H1 (cell line): Measurements from ENCODE around the gene RAB3A. TPM values are rescaled to one million over a fixed set of nuclear protein-coding genes. Genes with fewer than 3 reads are reported as not detected.

Experiments
- CTCF ChIA-PET: fragments of 300-600 bp; sonication (Branson Sonifier 250); formaldehyde crosslinking; loops from one replicate; lab custom pipeline; 2021; ENCODE audit not compliant: partially characterized antibody; lab: Charles Lee
- POLR2A ChIA-PET: fragments of 300-600 bp; sonication (Branson Sonifier 250); formaldehyde crosslinking; loops from one replicate; lab custom pipeline; 2021; ENCODE audit warnings: inconsistent platforms; ENCODE audit not compliant: partially characterized antibody; lab: Charles Lee
- DNase-seq, 2 experiments: peaks; one replicate each; pipeline versions ENCODE4 v3.0.0 to v3.0.0-alpha.2; 2010 to 2022; ENCODE audit warnings: low spot score in 2 of 2, low read depth in 1 of 2, mixed read lengths in 1 of 2
- FAIRE-seq: peaks from 2 replicates; lab custom pipeline; 2011; peaks lifted over from hg19 to GRCh38; lab: Jason Lieb, UNC
- H2AFZ ChIP-seq: 2 replicates; pipeline ENCODE4 v1.8.1; 2012; ENCODE audit warnings: low read length, inconsistent platforms
- H2AK5ac ChIP-seq: 2 replicates; pipeline ENCODE4 v1.6.1; 2013; ENCODE audit warnings: low read depth, low read length
- H2BK120ac ChIP-seq: replicated peaks from 2 replicates; pipeline ENCODE3; 2013; ENCODE audit warnings: low read depth, low read length, inconsistent platforms
- H2BK12ac ChIP-seq: 2 replicates; pipeline ENCODE4 v1.6.1; 2013; ENCODE audit warnings: low read depth, low read length
- H2BK15ac ChIP-seq: 2 replicates; pipeline ENCODE4 v1.6.1; 2013; ENCODE audit warnings: low read length
- H2BK20ac ChIP-seq: 2 replicates; pipeline ENCODE4 v1.6.1; 2013; ENCODE audit warnings: low read length
- H2BK5ac ChIP-seq: 2 replicates; pipeline ENCODE4 v1.6.1; 2013; ENCODE audit warnings: low read depth, low read length
- H3K14ac ChIP-seq: 2 replicates; pipeline ENCODE4 v1.6.1; 2013; ENCODE audit warnings: inconsistent platforms; ENCODE audit not compliant: insufficient read length
- H3K18ac ChIP-seq: 2 replicates; pipeline ENCODE4 v1.6.1; 2013; ENCODE audit warnings: low read length; ENCODE audit errors: extremely low read depth
- H3K23ac ChIP-seq: 2 replicates; pipeline ENCODE4 v1.6.1; 2013; ENCODE audit warnings: inconsistent platforms; ENCODE audit not compliant: insufficient read length
- H3K23me2 ChIP-seq: 2 replicates; pipeline ENCODE4 v1.6.1; 2013; ENCODE audit warnings: low read depth, low read length
- H3K27ac ChIP-seq: 2 replicates; pipeline ENCODE4 v1.6.1; 2011; ENCODE audit warnings: low read depth, low read length, inconsistent platforms
- H3K27me3 ChIP-seq, 4 experiments: replicated peaks in 1 of 4; 1 replicate in 1 of 4; 2 replicates in 3 of 4; pipeline versions ENCODE4 v1.6.1 to v1.8.1; 2011 to 2013; ENCODE audit warnings: low read length in 3 of 4, mild to moderate bottlenecking in 3 of 4, inconsistent platforms in 2 of 4, mixed read lengths in 2 of 4, moderate library complexity in 1 of 4; ENCODE audit not compliant: control insufficient read depth in 3 of 4, insufficient read depth in 3 of 4; ENCODE audit errors: extremely low read depth in 1 of 4
- H3K36me3 ChIP-seq, 4 experiments: 2 replicates each; pipeline versions ENCODE4 v1.6.1 to v1.8.1; 2011 to 2013; ENCODE audit warnings: mild to moderate bottlenecking in 4 of 4, low read length in 3 of 4, moderate library complexity in 2 of 4, control low read depth in 1 of 4, inconsistent platforms in 1 of 4; ENCODE audit not compliant: insufficient read depth in 4 of 4, control insufficient read depth in 2 of 4
- H3K4ac ChIP-seq: replicated peaks from 2 replicates; pipeline ENCODE3; 2013; ENCODE audit warnings: low read length, low read depth, mixed read lengths, inconsistent platforms; ENCODE audit not compliant: insufficient read length
- H3K4me1 ChIP-seq, 4 experiments: replicated peaks in 1 of 4; 1 replicate in 1 of 4; 2 replicates in 3 of 4; pipeline versions ENCODE4 v1.6.1 to v1.8.1; 2011 to 2013; ENCODE audit warnings: low read length in 3 of 4, inconsistent platforms in 2 of 4, mixed read lengths in 1 of 4; ENCODE audit not compliant: insufficient read depth in 4 of 4, control insufficient read depth in 3 of 4
- H3K4me2 ChIP-seq, 2 experiments: 2 replicates each; pipeline versions ENCODE4 v1.6.1 to v1.8.1; 2011 to 2013; ENCODE audit warnings: low read depth in 2 of 2, low read length in 2 of 2, control low read depth in 1 of 2, inconsistent platforms in 1 of 2, mild to moderate bottlenecking in 1 of 2; ENCODE audit not compliant: insufficient read depth in 1 of 2
- H3K4me3 ChIP-seq, 4 experiments: fragments of 200-600, 300-600 bp in 1 of 4; sonication (generic), shearing (Covaris generic), sonication (Bioruptor Twin) in 1 of 4; 2 replicates each; pipeline versions ENCODE4 v1.5.1 to v1.8.1; 2011 to 2016; ENCODE audit warnings: low read length in 4 of 4, low read depth in 3 of 4, control low read depth in 2 of 4, inconsistent platforms in 2 of 4, mild to moderate bottlenecking in 2 of 4, mixed read lengths in 1 of 4, moderate library complexity in 1 of 4; ENCODE audit not compliant: insufficient read depth in 2 of 4; ENCODE audit errors: extremely low read depth in 1 of 4
- H3K56ac ChIP-seq: replicated peaks from 2 replicates; pipeline ENCODE3; 2013; ENCODE audit warnings: low read depth, mild to moderate bottlenecking, mixed read lengths, low read length, inconsistent platforms; ENCODE audit not compliant: insufficient read length
- H3K79me1 ChIP-seq: 2 replicates; pipeline ENCODE4 v1.6.1; 2013; ENCODE audit warnings: low read depth, low read length, control low read depth
- H3K79me2 ChIP-seq, 2 experiments: 2 replicates each; pipeline versions ENCODE4 v1.6.1 to v1.8.1; 2012 to 2013; ENCODE audit warnings: low read length in 2 of 2, mild to moderate bottlenecking in 2 of 2, inconsistent platforms in 1 of 2; ENCODE audit not compliant: insufficient read depth in 2 of 2, control insufficient read depth in 1 of 2
- H3K9ac ChIP-seq, 4 experiments: replicated peaks in 1 of 4; 1 replicate in 1 of 4; 2 replicates in 3 of 4; pipeline versions ENCODE4 v1.6.1 to v1.8.1; 2011 to 2013; ENCODE audit warnings: low read depth in 3 of 4, low read length in 3 of 4, control low read depth in 2 of 4, mild to moderate bottlenecking in 2 of 4, moderate library complexity in 2 of 4, inconsistent platforms in 1 of 4; ENCODE audit errors: extremely low read depth in 1 of 4
- H3K9me3 ChIP-seq, 2 experiments: 2 replicates each; pipeline versions ENCODE4 v1.6.1 to v1.8.1; 2012 to 2013; ENCODE audit warnings: mild to moderate bottlenecking in 2 of 2, moderate library complexity in 2 of 2, control low read depth in 1 of 2, inconsistent platforms in 1 of 2, low read depth in 1 of 2, low read length in 1 of 2, mixed read lengths in 1 of 2; ENCODE audit not compliant: insufficient read depth in 2 of 2
- H4K20me1 ChIP-seq, 2 experiments: replicated peaks in 1 of 2; 2 replicates each; pipeline versions ENCODE3 to v1.8.1; 2011 to 2013; ENCODE audit warnings: inconsistent platforms in 2 of 2, low read length in 2 of 2, mild to moderate bottlenecking in 1 of 2; ENCODE audit not compliant: insufficient read depth in 2 of 2, control insufficient read depth in 1 of 2
- H4K5ac ChIP-seq: 2 replicates; pipeline ENCODE4 v1.6.1; 2013; ENCODE audit warnings: low read length, low read depth, mixed read lengths, inconsistent platforms; ENCODE audit not compliant: insufficient read length
- H4K8ac ChIP-seq: 2 replicates; pipeline ENCODE4 v1.8.0; 2013; ENCODE audit warnings: mild to moderate bottlenecking, moderate library complexity, low read length, inconsistent platforms; ENCODE audit not compliant: insufficient read depth; ENCODE audit errors: extremely low read depth
- H4K91ac ChIP-seq: replicated peaks from 2 replicates; pipeline ENCODE3; 2013; ENCODE audit warnings: low read length, mixed read lengths, inconsistent platforms; ENCODE audit not compliant: insufficient read length
- EP300 ChIP-seq, 2 experiments: IDR thresholded peaks; 1 replicate in 1 of 2; 2 replicates in 1 of 2; pipeline ENCODE4 v1.6.1; 2011 to 2012; ENCODE audit warnings: low read depth in 2 of 2, low read length in 2 of 2, mild to moderate bottlenecking in 2 of 2, borderline replicate concordance in 1 of 2, inconsistent platforms in 1 of 2, moderate library complexity in 1 of 2
- GTF2F1 ChIP-seq: IDR thresholded peaks from 2 replicates; pipeline ENCODE4 v1.6.1; 2012; ENCODE audit warnings: low read depth, low read length, improper control_type of control experiment, borderline replicate concordance
- JUND ChIP-seq: IDR thresholded peaks from 2 replicates; pipeline ENCODE4 v1.6.1; 2011; ENCODE audit warnings: mild to moderate bottlenecking, improper control_type of control experiment, low read length
- NANOG ChIP-seq: IDR thresholded peaks from 2 replicates; pipeline ENCODE4 v1.6.1; 2011; ENCODE audit warnings: low read length, low read depth, mild to moderate bottlenecking, inconsistent platforms; ENCODE audit not compliant: insufficient read depth, poor library complexity, severe bottlenecking
- POU5F1 ChIP-seq: IDR thresholded peaks from 2 replicates; pipeline ENCODE4 v1.6.1; 2011; ENCODE audit warnings: low read depth, mild to moderate bottlenecking, low read length, moderate library complexity
- RBBP5 ChIP-seq: IDR thresholded peaks from 2 replicates; pipeline ENCODE4 v1.7.1; 2012; ENCODE audit warnings: low read depth, mild to moderate bottlenecking, inconsistent platforms, low read length, moderate library complexity, borderline replicate concordance
- SP2 ChIP-seq: IDR thresholded peaks from 2 replicates; pipeline ENCODE4 v1.6.1; 2012; ENCODE audit warnings: mild to moderate bottlenecking, low read length, inconsistent platforms
- SRF ChIP-seq: IDR thresholded peaks from 2 replicates; pipeline ENCODE4 v1.6.1; 2011; ENCODE audit warnings: mild to moderate bottlenecking, low read depth, low read length, moderate library complexity
- WGBS, 2 experiments: shearing (Covaris generic) in 1 of 2; methylation state at CpG; one replicate each; pipeline versions ENCODE4 v1.1.6 to v1.1.7; 2013 to 2015; ENCODE audit warnings: low lambda C conversion rate in 2 of 2, mixed read lengths in 2 of 2, inconsistent platforms in 1 of 2, low coverage in 1 of 2, missing lambda C conversion rate in 1 of 2; ENCODE audit not compliant: insufficient replicate concordance in 2 of 2, insufficient coverage in 1 of 2, insufficient read length in 1 of 2; ENCODE audit errors: extremely low coverage in 1 of 2, missing lambda C conversion rate in 1 of 2; 5-methylcytosine and 5-hydroxymethylcytosine counted together
- polyA plus RNA-seq, 7 experiments: library from polyadenylated mRNA; depleted of rRNA in 3 of 7; stranded (reverse) in 5 of 7; unstranded in 2 of 7; fragments of >200 nt in 5 of 7; fragments of 200-250 nt in 2 of 7; gene quantifications; 1 replicate in 5 of 7; 2 replicates in 1 of 7; 4 replicates in 1 of 7; pipeline versions ENCODE4 v1.2.1 to v1.2.3, GENCODE V29; 2011 to 2013; ENCODE audit warnings: missing spikeins in 2 of 7, mixed read lengths in 2 of 7
- total RNA-seq: library from RNA; stranded (reverse); fragmentation: NEBNext Ultra II Directional; extraction: Animal tissue kit (Norgen Biotek cat#: 25700); gene quantifications from 2 replicates; pipeline ENCODE4 v1.2.1, GENCODE V29; 2021
- TF ChIP-seq, protein P1 (sequence below): IDR thresholded peaks from 2 replicates; pipeline ENCODE4 v1.6.1; 2011; ENCODE audit warnings: low read depth, mild to moderate bottlenecking, low read length; ENCODE audit not compliant: insufficient read depth
- TF ChIP-seq, protein P2 (sequence below): IDR thresholded peaks from 2 replicates; pipeline ENCODE4 v1.6.1; 2011; ENCODE audit warnings: low read length, improper control_type of control experiment
- TF ChIP-seq, protein P3 (sequence below): IDR thresholded peaks from 2 replicates; pipeline ENCODE4 v1.6.1; 2012; ENCODE audit warnings: inconsistent platforms

Gene RAB3A
- total and polyA plus RNA-seq, 2 of the 8 experiments (the other 6 are each of a cell fraction or from before 2014, with no cell fraction given): 13.6 to 14.2 TPM

DNA sequence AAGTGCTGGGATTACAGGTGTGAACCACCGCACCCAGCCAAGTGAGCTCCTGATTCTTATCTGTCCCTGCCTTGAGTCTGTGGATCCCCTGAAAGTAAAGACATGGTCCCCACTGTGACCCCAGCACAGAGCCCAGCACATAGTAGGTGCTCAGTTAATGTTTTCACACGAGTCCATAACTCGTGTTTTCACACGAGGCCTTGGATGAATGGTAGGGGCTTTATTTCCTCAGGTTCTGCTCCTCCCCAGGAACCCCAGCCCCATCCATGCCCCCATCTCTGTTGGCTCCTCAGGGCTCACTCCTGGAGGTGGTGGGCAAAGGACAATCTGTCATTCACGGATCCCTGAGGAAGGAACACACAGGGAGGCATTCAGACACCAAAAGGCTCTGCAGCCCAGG lies 46.0 kb upstream of the RAB3A start:
- H3K4me3 ChIP-seq: no peak overlapping the region
- no peak overlapping the region for H4K91ac ChIP-seq
- no peak overlapping the region for H3K27ac ChIP-seq
- peaks cover 4 to 10% (median 7%) of the 10 kb centered on the region in 4 experiments for H3K4me1 ChIP-seq
- no peak for DNase-seq
- H3K4me2 ChIP-seq: no peak overlapping the region
- no peak overlapping the region for H2AK5ac ChIP-seq
- H3K23me2 ChIP-seq: no peaks in the 10 kb centered on the region
- H3K56ac ChIP-seq: no peak overlapping the region
- peak overlapping the region; percentile 95 for H2BK15ac ChIP-seq
- peak overlapping the region; percentile 50; the same call in 1 of the 2 replicates for H2BK12ac ChIP-seq
- H4K8ac ChIP-seq: no peak overlapping the region
- H3K79me2 ChIP-seq: no peaks in the 10 kb centered on the region
- no peak overlapping the region for H3K14ac ChIP-seq
- no peaks in the 10 kb centered on the region for H3K9me3 ChIP-seq
- H4K20me1 ChIP-seq: no peaks in the 10 kb centered on the region
- ChIA-PET CTCF (interaction anchor here (0.6 to 18.7 kb wide), 17 partner anchors 8 to 287 kb away, joined by 3 to 305 read pairs (median 4); partner anchors contain the start of genes IQCN, JUND and RAB3A), POLR2A (interaction anchor here (1.4 to 7.4 kb wide), 6 partner anchors 9 to 43 kb away, joined by 3 to 65 read pairs (median 12); partner anchors contain the start of genes JUND and RAB3A)
- H2AFZ ChIP-seq: no peak overlapping the region
- H3K79me1 ChIP-seq: no peaks in the 10 kb centered on the region
- peaks cover 0 to 3% (median 0%) of the 10 kb centered on the region in 4 experiments; a peak in 3 of 7 replicates for H3K27me3 ChIP-seq
- 0 out of 2 replicates have a peak overlapping the region, but pooled peaks have one; percentile 61 for H2BK20ac ChIP-seq
- 88% methylated on average over 5 of the region's 5 CpGs; no CpG with 5 or more reads in 1 of the 2 experiments for WGBS, 2 experiments
- H3K9ac ChIP-seq: no peak overlapping the region
- H3K4ac ChIP-seq: peak overlapping the region; percentile 38
- H4K5ac ChIP-seq: no peak overlapping the region
- FAIRE-seq: no peak
- no peaks in the 10 kb centered on the region for H3K36me3 ChIP-seq
- H2BK5ac ChIP-seq: no peak overlapping the region; the same call in 1 of the 2 replicates
- no peak overlapping the region for H3K23ac ChIP-seq
- H2BK120ac ChIP-seq: no peak overlapping the region
- no peak overlapping the region for H3K18ac ChIP-seq
- TF ChIP-seq, protein P1, sequence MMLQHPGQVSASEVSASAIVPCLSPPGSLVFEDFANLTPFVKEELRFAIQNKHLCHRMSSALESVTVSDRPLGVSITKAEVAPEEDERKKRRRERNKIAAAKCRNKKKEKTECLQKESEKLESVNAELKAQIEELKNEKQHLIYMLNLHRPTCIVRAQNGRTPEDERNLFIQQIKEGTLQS: no peak
- TF ChIP-seq, protein P2, sequence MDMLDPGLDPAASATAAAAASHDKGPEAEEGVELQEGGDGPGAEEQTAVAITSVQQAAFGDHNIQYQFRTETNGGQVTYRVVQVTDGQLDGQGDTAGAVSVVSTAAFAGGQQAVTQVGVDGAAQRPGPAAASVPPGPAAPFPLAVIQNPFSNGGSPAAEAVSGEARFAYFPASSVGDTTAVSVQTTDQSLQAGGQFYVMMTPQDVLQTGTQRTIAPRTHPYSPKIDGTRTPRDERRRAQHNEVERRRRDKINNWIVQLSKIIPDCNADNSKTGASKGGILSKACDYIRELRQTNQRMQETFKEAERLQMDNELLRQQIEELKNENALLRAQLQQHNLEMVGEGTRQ: no peak
- TF ChIP-seq EP300 (IDR thresholded peaks at IDR 0.05; ENCODE audit: borderline replicate concordance in 1 of 2, low read depth in 2 of 2, low read length in 2 of 2): no peak
- no peak for TF ChIP-seq JUND
- no peak for TF ChIP-seq RBBP5
- TF ChIP-seq SRF: no peak
- no peak for TF ChIP-seq POU5F1
- TF ChIP-seq SP2: no peak
- TF ChIP-seq GTF2F1: no peak
- no peak for TF ChIP-seq NANOG
- TF ChIP-seq, protein P3, sequence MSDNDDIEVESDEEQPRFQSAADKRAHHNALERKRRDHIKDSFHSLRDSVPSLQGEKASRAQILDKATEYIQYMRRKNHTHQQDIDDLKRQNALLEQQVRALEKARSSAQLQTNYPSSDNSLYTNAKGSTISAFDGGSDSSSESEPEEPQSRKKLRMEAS: no peak
